K562 (cell line): Measurements from ENCODE around the gene TM9SF3. TPM values are rescaled to one million over a fixed set of nuclear protein-coding genes. Genes with fewer than 3 reads are reported as not detected.

ENCODE experiments used
- ATF1 ChIP-seq, 2 experiments: fragments of 450-650 bp in 1 of 2; IDR thresholded peaks; 2 replicates each; pipeline ENCODE4 v1.6.1; 2016; ENCODE audit warnings: missing compliant biosample characterization in 1 of 2, missing genetic modification characterization in 1 of 2
- CBFA2T2 ChIP-seq: fragments of 450-650 bp; conservative IDR thresholded peaks from 2 replicates; pipeline ENCODE4 v1.6.1; 2017; ENCODE audit warnings: mild to moderate bottlenecking
- CBFB ChIP-seq: sonication (generic); formaldehyde crosslinking; IDR thresholded peaks from 2 replicates; pipeline ENCODE4 v1.4.0; 2020; ENCODE audit warnings: mild to moderate bottlenecking, missing genetic modification reagents
- GABPB1 ChIP-seq: sonication (generic); formaldehyde crosslinking; IDR thresholded peaks from 2 replicates; pipeline ENCODE4 v1.8.0; 2022; ENCODE audit warnings: mild to moderate bottlenecking, missing genetic modification reagents
- PTTG1 ChIP-seq: fragments of 450-650 bp; IDR thresholded peaks from 2 replicates; pipeline ENCODE4 v1.6.1; 2016; ENCODE audit warnings: low read depth, mild to moderate bottlenecking, missing genetic modification characterization, missing compliant biosample characterization
- WHSC1 ChIP-seq: IDR thresholded peaks from one replicate; pipeline ENCODE4 v1.6.1; 2012; ENCODE audit warnings: low read length, control low read depth, inconsistent platforms
- ZNF263 ChIP-seq: sonication (generic); formaldehyde crosslinking; IDR thresholded peaks from 2 replicates; pipeline ENCODE4 v1.8.0; 2022; ENCODE audit warnings: mild to moderate bottlenecking, missing genetic modification reagents, borderline replicate concordance
- ZNF311 ChIP-seq: fragments of 250-450 bp; sonication (Bioruptor Pico); IDR thresholded peaks from 2 replicates; pipeline ENCODE4 v1.4.0; 2020; ENCODE audit warnings: mild to moderate bottlenecking, moderate library complexity
- polyA plus RNA-seq, 8 experiments: library from polyadenylated mRNA; depleted of rRNA in 4 of 8; stranded (reverse) in 5 of 8; unstranded in 3 of 8; fragments of >200 nt; fragmentation: Nextera tagmentation in 2 of 8; fragmentation: Illumina TruSeq in 1 of 8; extraction: Ambion mirVana in 2 of 8; extraction: Trizol in 1 of 8; gene quantifications; 2 replicates each; pipeline versions ENCODE4 v1.2.1 to v1.2.3, GENCODE V29; 2011 to 2014; ENCODE audit warnings: inconsistent platforms in 1 of 8, missing spikeins in 1 of 8
- total RNA-seq, 7 experiments: library from RNA; depleted of rRNA in 6 of 7; stranded (reverse); fragments of >200 nt in 6 of 7; fragmentation: Illumina TruSeq in 2 of 7; extraction: Trizol in 2 of 7; gene quantifications; 2 replicates each; pipeline versions ENCODE4 v1.2.1 to v1.2.3, GENCODE V29; 2011 to 2021; ENCODE audit warnings: low replicate concordance in 1 of 7
- TF ChIP-seq, protein P1 (sequence below): fragments of 450-650 bp; IDR thresholded peaks from 2 replicates; pipeline ENCODE4 v1.6.1; 2017; ENCODE audit warnings: antibody characterized with exemption, mild to moderate bottlenecking
- TF ChIP-seq, protein P2 (sequence below): sonication (generic); IDR thresholded peaks from 2 replicates; pipeline ENCODE4 v1.6.1; 2016
- TF ChIP-seq, protein P3 (sequence below), 2 experiments: fragments of 450-650 bp in 1 of 2; sonication (generic) in 1 of 2; formaldehyde crosslinking in 1 of 2; IDR thresholded peaks; 2 replicates each; pipeline versions ENCODE4 v1.7.1 to v1.9.0; 2016 to 2022; ENCODE audit warnings: inconsistent platforms in 1 of 2, mild to moderate bottlenecking in 1 of 2, missing genetic modification reagents in 1 of 2
- TF ChIP-seq, protein P4 (sequence below): fragments of 450-650 bp; formaldehyde crosslinking; IDR thresholded peaks from 2 replicates; pipeline ENCODE4 v1.4.0; 2020; ENCODE audit warnings: mild to moderate bottlenecking, moderate library complexity

Gene TM9SF3
- total and polyA plus RNA-seq, 9 of the 15 experiments (the other 6 are each of a cell fraction or from before 2014, with no cell fraction given) = 16.1 to 63.1 (median 34.9) TPM

DNA sequence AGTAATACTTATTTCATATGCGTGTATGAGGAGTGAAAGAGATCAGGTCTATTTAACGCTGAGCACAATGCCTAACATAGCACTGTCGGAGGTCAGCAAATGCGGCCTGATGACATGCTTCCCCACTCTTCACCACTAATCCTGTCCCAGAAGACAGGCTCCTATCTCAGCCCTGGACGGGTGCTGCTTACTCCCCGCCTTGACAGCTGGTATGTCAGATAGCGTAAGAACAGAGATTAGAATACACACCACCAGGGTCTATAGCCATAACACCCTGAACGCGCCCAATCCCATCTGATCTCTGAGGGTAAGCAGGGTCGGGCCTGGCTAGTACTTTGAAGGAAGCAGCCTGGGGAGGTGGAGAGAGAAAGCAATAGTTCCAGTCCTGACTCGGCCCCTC lies 32.3 kb upstream of the TM9SF3 start (continued):
- TF ChIP-seq, protein P1, sequence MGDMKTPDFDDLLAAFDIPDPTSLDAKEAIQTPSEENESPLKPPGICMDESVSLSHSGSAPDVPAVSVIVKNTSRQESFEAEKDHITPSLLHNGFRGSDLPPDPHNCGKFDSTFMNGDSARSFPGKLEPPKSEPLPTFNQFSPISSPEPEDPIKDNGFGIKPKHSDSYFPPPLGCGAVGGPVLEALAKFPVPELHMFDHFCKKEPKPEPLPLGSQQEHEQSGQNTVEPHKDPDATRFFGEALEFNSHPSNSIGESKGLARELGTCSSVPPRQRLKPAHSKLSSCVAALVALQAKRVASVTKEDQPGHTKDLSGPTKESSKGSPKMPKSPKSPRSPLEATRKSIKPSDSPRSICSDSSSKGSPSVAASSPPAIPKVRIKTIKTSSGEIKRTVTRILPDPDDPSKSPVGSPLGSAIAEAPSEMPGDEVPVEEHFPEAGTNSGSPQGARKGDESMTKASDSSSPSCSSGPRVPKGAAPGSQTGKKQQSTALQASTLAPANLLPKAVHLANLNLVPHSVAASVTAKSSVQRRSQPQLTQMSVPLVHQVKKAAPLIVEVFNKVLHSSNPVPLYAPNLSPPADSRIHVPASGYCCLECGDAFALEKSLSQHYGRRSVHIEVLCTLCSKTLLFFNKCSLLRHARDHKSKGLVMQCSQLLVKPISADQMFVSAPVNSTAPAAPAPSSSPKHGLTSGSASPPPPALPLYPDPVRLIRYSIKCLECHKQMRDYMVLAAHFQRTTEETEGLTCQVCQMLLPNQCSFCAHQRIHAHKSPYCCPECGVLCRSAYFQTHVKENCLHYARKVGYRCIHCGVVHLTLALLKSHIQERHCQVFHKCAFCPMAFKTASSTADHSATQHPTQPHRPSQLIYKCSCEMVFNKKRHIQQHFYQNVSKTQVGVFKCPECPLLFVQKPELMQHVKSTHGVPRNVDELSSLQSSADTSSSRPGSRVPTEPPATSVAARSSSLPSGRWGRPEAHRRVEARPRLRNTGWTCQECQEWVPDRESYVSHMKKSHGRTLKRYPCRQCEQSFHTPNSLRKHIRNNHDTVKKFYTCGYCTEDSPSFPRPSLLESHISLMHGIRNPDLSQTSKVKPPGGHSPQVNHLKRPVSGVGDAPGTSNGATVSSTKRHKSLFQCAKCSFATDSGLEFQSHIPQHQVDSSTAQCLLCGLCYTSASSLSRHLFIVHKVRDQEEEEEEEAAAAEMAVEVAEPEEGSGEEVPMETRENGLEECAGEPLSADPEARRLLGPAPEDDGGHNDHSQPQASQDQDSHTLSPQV = peak; percentile 61; the same call in 1 of the 2 replicates
- no peak for TF ChIP-seq ATF1 (CRISPR knock-in tag; IDR thresholded peaks at IDR 0.05)
- peak; percentile 62 for TF ChIP-seq ATF1 (tag; IDR thresholded peaks at IDR 0.05)
- TF ChIP-seq CBFA2T2 = peak; percentile 97
- TF ChIP-seq, protein P2, sequence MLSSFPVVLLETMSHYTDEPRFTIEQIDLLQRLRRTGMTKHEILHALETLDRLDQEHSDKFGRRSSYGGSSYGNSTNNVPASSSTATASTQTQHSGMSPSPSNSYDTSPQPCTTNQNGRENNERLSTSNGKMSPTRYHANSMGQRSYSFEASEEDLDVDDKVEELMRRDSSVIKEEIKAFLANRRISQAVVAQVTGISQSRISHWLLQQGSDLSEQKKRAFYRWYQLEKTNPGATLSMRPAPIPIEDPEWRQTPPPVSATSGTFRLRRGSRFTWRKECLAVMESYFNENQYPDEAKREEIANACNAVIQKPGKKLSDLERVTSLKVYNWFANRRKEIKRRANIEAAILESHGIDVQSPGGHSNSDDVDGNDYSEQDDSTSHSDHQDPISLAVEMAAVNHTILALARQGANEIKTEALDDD = peak; percentile 90
- no peak for TF ChIP-seq ZNF311 (CRISPR knock-in tag)
- TF ChIP-seq, protein P3, sequence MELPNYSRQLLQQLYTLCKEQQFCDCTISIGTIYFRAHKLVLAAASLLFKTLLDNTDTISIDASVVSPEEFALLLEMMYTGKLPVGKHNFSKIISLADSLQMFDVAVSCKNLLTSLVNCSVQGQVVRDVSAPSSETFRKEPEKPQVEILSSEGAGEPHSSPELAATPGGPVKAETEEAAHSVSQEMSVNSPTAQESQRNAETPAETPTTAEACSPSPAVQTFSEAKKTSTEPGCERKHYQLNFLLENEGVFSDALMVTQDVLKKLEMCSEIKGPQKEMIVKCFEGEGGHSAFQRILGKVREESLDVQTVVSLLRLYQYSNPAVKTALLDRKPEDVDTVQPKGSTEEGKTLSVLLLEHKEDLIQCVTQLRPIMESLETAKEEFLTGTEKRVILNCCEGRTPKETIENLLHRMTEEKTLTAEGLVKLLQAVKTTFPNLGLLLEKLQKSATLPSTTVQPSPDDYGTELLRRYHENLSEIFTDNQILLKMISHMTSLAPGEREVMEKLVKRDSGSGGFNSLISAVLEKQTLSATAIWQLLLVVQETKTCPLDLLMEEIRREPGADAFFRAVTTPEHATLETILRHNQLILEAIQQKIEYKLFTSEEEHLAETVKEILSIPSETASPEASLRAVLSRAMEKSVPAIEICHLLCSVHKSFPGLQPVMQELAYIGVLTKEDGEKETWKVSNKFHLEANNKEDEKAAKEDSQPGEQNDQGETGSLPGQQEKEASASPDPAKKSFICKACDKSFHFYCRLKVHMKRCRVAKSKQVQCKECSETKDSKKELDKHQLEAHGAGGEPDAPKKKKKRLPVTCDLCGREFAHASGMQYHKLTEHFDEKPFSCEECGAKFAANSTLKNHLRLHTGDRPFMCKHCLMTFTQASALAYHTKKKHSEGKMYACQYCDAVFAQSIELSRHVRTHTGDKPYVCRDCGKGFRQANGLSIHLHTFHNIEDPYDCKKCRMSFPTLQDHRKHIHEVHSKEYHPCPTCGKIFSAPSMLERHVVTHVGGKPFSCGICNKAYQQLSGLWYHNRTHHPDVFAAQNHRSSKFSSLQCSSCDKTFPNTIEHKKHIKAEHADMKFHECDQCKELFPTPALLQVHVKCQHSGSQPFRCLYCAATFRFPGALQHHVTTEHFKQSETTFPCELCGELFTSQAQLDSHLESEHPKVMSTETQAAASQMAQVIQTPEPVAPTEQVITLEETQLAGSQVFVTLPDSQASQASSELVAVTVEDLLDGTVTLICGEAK (IDR thresholded peaks at IDR 0.05) = no peak
- TF ChIP-seq, protein P3 (CRISPR knock-in tag; IDR thresholded peaks at IDR 0.05) = no peak
- no peak for TF ChIP-seq WHSC1
- no peak for TF ChIP-seq GABPB1
- TF ChIP-seq CBFB (CRISPR knock-in tag) = no peak
- TF ChIP-seq ZNF263 (CRISPR knock-in tag) = 0 out of 2 replicates have a peak, but pooled peaks have one; percentile 17
- TF ChIP-seq PTTG1 = no peak
- TF ChIP-seq, protein P4, sequence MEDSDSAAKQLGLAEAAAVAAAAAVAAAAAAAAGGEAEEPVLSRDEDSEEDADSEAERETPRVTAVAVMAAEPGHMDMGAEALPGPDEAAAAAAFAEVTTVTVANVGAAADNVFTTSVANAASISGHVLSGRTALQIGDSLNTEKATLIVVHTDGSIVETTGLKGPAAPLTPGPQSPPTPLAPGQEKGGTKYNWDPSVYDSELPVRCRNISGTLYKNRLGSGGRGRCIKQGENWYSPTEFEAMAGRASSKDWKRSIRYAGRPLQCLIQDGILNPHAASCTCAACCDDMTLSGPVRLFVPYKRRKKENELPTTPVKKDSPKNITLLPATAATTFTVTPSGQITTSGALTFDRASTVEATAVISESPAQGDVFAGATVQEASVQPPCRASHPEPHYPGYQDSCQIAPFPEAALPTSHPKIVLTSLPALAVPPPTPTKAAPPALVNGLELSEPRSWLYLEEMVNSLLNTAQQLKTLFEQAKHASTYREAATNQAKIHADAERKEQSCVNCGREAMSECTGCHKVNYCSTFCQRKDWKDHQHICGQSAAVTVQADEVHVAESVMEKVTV (CRISPR knock-in tag) = no peak
